DOHH2 (cell line): ENCODE data around the gene UACA.

Experiments used
- CTCF ChIP-seq: fragments of 200-600 bp; sonication (generic); IDR thresholded peaks from one replicate; pipeline ENCODE4 v1.5.1; 2014; ENCODE audit warnings: antibody characterized with exemption, mild to moderate bottlenecking, low read depth, low read length; ENCODE audit not compliant: poor library complexity, severe bottlenecking
- EZH2phosphoT487 ChIP-seq: fragments of 200-600 bp; sonication (generic); IDR thresholded peaks from 2 replicates; pipeline ENCODE4 v1.6.1; 2017; ENCODE audit warnings: borderline replicate concordance, mild to moderate bottlenecking, antibody characterized with exemption, low read length, moderate library complexity, mixed read lengths

DNA sequence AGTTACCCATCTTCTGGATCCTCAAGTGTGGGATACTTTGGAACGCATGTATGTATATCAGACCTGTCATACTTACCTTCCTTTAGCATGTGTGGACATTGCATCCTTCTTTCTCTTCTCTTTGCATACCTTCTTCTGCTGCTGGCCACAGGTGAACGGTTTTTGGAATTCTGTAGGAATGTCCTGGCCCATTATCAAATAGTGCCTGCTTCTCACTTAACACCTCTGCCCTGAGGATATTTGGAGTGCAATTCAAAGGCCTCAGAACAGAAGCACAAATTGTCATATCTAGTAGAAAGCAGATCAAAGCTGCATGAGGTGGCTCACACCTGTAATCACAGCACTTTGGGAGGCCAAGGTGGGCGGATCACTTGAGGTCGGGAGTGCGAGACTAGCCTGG is 34.1 kb upstream of the UACA start:
- TF ChIP-seq CTCF (no peak), EZH2phosphoT487 (no peak)
